ENCODE results near the gene SMAD3.
"Not testable (repeated sequence)": the region's sequence is repeated elsewhere in the genome, so short reads cannot be mapped to it uniquely, and the experiment has no call there.

Gene SMAD3

DNA sequence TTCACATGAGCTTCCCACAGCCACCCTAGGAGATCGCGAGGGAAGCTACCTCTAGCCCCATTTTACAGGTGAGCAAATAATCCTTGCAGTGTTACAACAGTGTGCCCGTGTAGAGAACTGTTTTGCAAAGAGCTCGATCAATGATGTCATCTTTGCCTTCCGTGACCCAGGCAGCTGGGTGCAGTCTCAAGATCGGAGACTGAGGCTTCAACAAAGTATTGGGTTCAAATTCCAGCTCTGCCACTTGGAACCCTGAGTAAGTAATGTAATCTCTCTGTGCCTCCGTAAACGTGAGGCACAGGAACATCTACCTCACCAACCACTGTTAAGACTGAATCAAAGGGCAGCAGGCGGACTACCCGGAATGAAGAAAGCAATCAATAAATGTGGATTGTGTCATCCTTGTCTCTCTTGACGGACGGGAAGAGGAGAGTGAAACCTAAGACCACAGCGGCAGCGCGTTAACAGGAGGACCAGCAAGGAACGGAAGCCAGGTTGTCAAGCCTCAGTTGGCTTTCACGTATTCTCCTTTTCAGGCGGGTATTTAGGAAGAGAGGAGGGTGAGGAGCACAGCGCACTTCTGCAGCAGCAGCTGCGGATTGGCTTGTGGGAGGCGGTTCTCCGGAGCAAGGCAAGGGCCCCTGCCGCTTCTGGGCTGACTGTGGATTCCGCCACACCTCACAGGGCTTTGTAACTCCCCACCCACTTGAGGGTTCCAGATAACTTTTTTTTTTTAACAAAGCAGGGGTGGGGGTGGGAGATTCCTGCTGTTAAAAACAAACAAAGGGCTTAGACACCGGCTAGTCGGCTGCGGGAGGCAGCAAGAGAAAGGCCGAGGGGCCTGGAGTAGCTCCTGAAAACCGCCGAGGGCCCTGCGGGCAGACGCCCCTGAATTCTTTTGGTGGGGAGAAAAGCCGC lies 1.5 kb upstream of the SMAD3 start:
- DNase-seq (ENCODE audit: low read depth): no peak

DNA sequence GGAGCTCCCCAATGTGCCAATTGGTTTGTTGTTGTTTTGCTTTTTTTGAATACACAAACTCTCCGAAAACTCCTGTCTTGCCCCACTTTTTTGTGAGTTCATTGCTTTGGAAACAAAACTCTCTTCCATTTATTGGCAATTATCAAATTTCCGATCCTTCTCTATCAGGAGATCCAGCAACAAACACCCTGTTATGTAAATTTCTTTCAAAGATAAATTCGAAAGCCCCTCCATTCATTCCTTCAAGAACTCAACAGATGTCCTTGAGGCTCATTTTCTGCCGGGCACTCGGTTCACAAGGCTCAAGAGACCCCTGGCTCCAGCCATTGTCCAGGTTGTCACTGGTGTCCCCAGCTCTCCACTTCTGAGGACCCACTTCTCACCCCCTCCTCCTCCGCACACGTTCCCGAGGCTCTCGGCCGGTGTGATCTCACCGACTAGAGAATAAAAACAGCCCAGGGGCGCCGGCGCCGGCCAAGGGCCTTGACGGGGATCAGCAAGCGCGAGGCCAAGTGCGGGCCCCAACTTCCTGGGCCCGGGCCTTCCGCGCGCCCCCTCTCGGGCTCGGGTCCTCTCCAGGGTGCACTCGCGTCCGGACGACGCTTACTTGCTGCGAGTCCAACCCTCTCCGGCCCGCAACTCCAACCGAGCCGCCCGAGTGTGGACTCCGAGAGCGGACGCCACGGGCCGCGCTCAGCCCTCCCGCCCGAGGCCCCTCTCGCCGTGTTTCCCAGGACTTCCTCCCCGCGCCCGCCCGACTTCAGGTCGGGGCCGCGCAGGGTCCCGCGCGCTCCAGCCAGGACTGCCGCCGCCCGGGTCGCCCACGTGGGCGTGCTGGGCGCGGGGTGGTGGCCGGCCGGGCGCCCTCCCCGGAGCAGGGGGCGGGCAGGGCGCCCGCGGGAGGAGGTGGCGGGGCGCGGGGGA lies 533 bp upstream of the SMAD3 start:
- DNase-seq (ENCODE audit: low read depth): no peak

DNA sequence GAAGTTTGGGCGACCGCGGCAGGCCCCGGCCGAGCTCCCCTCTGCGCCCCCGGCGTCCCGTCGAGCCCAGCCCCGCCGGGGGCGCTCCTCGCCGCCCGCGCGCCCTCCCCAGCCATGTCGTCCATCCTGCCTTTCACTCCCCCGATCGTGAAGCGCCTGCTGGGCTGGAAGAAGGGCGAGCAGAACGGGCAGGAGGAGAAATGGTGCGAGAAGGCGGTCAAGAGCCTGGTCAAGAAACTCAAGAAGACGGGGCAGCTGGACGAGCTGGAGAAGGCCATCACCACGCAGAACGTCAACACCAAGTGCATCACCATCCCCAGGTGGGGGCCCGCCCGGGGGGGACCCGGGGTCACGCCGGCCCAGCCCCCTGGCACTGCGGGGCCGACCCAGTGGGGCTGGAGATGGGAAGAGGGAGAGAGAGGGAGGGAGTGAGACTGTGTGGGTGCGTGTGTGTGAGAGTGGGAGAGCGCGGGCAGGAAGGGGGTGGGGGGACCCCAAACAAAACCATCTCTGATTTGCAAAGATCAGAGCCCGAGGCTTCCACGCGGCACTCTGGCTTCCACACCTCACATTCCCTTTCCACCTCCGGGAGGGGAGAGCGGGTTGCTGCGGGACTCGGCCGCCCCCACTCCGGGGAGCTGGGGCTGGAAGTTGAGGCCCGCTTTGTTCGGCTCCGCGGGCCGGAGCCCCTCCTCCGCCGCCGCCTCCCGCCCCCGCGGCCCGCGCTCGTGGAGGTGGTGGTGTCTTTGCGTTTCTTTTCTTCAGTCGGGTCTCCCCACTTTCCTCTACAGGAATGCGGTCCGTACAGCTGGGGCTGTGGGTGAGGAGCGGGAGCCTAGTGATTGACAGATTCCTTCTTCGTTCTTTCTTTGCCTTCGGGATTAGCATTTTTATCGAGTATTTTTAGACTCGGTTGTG lies 898 bp downstream of the SMAD3 start:
- DNase-seq (ENCODE audit: low read depth): no peak

DNA sequence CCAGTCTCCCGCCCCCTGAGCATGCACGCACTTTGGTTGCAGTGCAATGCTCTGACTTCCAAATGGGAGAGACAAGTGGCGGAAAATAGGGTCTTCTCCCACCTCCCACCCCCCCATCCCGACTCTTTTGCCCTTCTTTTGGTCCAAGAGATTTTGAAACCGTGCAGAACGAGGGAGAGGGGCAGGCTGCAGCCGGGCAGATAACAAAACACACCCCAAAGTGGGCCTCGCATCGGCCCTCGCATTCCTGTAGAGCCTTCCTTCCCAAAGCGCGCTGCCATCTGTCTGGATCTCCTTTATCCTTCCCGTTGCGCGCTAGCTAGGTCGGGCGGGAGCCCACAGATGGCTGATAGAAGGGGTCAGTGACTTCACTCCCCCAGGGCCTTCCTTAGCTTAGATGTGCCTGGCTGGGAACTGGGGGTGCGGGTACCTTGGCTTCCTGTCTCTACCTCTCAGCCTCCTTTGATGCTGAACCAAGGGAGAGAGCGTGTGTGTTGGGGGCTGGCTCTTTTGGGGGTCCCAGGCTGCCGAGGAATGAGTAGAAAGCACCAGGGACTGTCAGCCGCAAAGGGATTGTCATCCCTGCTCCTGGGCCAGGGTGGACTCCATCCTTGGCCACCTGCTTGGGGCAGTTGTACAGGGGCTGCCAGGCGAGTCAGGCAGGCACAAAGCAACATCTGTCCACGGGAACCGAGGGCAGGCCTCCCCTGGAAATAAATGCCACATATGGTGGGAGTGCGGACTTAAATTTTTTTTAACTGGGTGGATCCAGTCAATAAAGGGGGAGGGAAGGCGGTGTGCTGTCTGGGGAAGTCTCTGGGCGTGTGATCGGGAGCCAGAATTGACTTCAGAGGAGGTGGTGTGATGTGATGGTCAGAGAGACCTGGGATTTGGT lies 1.8 kb downstream of the SMAD3 start:
- DNase-seq (ENCODE audit: low read depth): no peak

DNA sequence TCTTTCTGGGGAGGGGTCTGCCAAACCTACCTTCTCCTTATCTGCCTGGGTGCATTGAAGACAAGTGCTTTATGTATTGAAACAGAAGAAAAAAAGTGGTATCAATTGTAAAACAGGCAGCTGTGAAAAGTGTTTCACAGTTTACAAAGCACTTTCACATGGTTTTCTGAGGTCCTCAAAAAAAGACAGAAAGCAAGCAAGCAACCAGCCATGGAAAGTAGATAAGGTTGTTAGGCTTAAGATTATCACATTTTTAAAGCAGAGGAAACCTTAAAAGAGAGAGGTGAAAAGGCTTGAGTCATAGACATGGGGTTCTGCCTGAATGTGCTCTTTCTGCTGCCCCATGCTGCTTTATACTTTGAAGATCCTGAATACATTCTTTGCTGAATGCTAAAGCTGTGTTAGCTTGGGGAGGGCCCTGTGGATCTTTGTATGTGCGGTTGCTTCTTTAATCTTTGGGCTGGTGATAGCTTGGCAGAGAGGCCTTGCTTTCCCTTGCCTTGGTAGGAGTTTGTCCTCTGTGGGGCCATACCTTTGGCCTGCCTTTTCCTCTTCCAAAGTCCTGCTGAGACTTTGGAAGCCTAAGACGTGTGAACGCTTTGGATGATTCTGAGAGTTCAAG lies 2.6 kb downstream of the SMAD3 start:
- no peak for DNase-seq (ENCODE audit: low read depth)

DNA sequence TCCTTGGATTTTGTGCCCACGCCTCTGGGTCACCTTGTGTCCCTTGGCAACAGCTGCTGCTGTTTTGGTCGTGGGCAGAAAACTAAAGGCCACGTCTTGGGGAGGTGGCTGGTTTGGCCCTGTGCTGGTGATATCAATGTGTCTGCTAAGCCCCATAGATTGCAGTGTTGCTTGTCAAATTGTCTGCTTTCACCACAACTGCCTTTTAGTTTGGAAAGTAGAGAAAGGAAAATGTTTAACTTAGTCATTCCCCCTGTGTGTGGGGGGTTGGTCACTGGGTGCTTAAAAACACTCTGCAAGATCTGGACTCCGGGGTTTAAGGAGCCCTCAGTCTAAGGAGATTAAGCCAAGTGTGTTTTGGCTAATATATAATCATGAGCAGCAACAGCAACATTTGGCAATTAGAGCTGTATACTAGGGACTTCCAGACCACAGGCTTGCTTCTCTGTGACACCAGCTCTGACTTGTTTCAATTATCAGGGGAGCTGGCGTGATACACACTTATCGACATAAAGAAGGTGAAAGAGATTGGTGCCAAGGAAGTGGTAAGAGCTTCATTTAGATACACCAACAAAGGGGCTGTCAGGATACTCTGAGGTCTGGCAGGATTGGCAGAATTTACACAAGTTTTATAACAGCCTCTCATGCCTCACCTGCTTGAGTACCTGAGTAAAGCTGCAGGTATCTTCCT lies 3.5 kb downstream of the SMAD3 start:
- no peak for DNase-seq (ENCODE audit: low read depth)

DNA sequence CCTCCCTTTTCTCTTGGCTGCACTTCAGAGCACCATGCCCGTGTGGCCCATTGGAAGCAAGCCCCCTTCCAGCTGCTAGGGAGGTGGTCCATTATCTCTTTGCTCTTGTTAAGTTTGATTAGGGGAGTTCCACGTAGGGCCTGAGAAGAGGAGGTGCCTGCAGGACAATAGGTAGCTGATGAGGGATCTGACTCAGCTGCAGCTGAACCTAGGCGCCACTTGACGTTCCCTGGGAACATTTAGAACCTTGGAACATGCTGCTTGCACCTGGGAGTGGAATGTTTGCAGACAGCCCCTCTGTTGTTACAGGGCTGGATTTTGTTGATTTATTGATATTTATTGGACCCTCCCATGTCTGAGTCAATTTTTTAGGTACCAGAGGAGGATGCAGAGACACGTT lies 4.7 kb downstream of the SMAD3 start:
- no peak for DNase-seq (ENCODE audit: low read depth)

DNA sequence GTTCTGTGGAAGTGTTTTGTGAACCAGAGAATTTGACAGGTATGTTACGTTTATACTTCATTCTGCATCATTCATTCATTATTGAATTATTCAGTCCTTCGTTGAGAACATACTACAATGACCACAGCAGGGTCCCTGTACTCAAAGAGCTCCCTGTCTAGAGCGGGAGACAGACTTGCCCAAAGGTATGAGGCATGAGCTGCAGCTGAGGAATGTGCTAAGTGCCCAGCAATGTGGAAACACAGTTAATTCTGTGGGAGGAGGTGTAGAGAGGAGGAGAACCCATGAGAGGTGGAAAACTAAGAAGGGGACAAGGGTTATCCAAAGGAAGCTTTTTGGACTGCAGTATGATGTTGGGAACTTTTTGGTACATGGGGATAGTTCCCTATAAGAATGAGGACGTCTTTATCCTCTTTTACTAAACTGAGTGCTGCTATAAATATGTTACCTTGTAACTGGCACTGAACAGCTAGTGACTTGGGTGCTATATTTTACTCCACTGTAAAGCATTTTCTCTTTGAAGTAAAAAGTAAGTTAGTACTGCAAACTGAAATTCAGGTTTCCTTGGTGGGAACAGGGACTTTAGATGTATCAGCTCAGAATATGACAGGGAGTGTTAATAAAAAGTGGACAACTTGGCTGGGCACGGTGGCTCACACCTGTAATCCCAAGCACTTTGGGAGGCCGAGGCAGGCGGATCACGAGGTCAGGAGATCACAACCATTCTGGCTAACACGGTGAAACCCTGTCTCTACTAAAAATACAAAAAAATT lies 5.7 kb downstream of the SMAD3 start:
- DNase-seq (ENCODE audit: low read depth): no peak

DNA sequence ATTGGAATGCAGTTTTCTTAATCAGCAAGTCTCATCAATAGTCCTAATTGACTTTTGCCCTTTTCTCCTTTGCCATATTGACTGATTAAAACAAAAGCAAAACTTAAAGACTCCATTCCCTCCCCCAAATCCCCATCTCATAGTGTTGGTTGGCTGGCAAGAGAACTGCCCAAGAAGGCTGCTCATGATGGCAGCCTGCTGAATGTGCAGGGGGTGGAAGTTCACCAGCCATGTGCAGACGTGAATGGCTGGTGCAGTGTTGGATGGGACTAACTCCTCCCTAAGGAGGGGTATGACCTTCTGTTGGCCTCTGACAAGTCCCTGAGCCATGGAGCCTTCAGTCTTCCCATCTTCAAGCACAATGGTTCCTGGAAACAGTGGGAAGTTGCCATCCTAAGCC lies 7.0 kb downstream of the SMAD3 start:
- DNase-seq (ENCODE audit: low read depth): no peak

DNA sequence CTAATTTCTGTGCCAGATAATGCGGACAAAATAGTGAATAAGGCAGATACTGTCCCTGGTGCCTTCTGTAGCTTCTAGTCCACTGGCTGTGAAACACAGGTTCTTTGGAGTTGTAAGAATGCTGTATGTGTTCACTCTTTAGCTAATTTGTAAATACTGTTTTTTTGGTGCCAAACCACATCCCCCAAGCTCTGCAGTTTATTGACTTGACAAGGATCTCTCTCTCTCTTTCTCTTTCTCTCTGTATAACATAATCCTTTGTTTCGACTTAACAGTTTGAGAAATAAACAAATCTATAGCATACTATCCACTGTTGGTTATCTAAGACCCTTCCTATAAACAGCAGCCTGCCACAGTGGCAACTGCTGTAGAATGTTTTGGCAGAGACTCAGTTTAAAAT lies 7.6 kb downstream of the SMAD3 start:
- no peak for DNase-seq (ENCODE audit: low read depth)

DNA sequence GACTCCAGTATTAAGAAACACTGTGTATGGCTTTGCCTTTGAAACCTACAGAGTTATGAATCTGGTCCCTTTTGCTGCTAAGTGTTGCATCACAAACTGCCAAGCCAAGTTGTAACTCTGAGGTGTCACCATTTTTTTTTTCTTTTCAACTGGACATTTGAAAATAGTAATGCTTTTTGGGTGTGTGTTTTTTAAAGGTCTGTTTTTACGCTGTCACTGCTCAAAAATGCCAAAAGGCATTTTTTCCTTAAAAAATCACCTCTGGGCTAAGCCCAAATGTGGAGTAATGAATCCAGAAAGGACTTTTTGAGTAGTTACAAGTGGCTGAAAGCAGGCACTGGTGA lies 9.5 kb downstream of the SMAD3 start:
- no peak for DNase-seq (ENCODE audit: low read depth)

DNA sequence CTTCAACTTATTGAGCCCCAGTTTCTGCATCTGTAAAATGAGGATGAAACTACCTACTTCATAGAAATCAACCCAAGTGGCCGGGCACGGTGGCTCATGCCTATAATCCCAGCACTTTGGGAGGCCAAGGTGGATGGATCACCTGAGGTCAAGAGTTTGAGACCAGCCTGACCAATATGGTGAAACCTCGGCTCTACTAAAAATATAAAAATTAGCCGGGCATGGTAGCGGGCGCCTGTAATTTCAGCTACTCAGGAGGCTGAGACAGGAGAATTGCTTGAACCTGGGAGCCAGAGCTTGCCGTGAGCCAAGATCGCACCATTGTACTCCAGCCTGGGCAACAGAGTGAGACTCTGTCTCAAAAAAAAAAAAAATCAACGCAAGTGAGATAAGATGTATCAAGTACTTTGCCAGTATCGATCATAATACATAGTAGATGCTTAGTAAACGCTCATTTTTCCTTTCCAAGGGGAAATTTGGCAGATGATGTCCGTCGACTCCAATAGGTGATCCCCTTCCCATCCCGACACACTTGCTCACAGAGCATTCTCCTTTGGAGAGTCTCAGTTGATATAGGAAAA lies 10.2 kb downstream of the SMAD3 start:
- not testable (repeated sequence) for DNase-seq (ENCODE audit: low read depth)

DNA sequence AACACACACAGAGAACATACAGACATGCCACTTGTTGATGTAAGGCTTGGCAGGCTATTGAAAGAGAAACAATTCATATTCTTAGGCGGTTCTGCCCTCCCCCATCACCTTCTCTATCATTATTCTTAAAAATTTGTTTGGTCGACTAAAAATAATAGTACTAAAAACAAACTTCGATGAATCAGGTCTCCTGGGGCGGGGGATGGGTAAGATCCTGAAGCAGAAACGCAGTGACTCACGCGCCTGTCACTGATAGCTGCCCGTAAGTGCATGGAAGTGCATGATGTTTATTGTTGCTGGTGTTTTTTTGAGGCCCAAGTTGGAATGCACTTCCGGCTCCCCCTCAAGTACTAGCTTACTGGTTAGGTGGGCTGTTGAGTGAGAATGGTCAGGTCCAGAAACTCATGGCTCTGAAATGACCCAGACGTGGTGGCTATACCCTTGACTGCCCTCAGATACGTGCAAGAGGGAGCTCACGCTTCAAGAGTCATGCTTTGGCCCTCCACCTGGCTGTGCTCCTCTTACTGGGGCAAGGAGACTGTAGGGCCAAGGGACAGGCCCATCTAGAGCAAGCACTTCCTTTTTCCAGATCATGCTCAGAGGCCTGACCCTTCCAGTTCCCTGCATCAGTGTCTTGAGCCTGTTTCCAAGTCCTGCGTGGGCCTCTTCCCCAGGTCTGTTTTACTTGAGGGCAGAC lies 10.9 kb downstream of the SMAD3 start:
- peak; percentile 75 for DNase-seq (ENCODE audit: low read depth)

DNA sequence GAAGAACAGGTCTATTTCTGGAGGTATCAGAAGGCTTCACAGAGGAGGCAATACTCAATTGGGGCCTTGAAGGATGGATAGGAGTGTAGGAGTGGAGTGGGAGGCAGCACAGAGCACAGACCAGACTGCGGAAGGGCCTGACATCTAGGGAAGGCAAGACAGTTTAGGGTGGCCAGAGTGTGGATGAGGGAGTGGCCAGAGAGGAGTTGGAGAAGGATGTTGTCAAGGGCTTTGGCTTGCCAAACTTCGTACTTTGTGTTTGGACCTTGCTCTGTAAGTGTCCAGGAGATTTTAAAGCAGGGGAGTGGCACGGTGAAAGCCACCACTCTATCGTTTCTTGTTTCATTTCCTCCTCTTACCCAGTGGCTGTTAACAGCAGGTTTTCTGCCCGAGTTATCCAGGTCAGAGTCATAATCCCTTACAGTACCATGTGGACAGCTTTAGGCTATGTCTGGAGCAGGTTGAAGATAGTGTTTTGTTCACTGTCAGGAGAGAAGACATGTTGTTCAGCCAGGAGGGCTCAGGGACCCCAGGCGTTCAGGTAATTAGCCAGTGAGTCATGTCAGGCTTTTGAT lies 12.3 kb downstream of the SMAD3 start:
- no peak for DNase-seq (ENCODE audit: low read depth)

DNA sequence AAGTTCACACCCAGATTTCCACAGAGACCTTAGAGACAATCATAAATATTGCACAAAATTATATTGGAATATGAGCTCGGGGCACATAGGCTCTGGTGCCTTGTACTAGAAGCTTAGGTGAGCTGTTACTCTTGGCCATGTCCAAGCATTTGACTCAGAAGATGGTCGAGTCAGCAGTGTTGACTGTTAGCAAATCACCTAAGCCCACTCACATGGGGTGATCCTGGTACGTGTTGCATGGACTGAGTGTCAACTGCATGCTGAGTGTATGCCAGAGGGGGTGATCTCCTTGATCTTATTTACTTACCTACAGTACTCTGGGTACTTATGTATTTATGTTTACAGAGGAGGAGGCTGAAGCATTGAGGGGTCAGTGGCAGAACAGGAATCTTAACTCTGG lies 14.0 kb downstream of the SMAD3 start:
- DNase-seq (ENCODE audit: low read depth): no peak

DNA sequence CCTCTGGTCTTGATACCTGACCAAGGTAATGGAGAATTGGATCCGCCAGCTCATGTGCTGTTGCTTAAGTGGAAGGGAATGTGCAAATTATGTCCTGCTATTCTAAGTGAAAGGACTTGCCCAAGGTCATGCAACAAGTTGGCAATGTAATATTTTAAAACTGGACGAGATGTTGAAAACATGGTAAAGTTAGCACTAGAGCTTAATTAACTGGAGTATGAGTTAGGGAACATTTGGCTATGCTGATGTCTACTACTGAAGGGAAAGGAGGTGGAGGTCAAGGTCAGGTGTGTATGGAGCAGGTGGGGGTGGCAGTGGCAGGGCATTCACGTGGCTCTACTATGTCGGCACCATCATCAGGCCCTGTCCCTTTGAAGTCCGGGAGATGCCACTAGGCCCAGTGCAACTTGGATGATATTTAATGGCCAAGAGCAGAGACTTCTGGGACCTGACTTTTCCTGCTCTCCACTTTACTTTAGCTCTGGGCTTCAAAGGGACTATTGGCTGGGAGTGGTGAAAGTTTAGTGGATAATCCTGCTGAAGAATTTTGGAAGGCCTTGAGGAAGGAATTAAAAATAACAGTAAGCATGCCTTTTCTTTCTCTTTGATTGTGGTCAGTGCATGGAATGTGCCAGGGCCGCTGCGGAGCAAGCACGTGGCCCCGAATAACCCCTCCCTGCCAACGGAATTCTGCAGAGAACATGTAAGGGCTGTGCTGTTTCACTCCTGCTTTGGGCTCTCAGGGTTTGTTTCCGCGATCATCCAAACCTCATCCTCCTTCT lies 14.9 kb downstream of the SMAD3 start:
- DNase-seq (ENCODE audit: low read depth): peak; percentile 72

DNA sequence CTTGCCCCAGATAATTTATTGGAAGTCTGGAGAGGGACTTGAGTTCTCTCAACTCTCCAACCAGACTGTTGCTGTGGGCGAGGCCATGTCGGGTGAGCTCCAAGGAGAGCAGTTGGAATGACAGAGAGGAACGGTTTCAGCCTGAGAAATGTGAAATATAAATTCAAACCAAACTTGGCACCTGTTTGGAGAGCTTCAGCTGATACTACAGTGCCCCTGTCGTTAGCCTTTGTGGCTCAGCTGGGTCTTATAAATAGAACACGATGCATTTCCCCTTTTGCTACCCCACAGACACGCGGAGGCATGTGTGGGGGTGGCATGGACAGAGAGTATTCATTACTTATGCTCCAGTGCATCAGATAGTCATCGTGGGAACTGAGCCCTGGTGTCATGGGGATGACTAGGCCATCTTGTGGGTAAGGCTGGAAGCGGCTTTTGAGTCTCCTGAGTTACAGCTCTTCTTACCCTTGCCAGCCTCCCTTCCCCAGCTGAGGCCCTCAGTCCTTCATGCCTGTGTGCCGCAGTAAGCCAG lies 15.6 kb downstream of the SMAD3 start:
- DNase-seq (ENCODE audit: low read depth): no peak
